Measurements from ENCODE around the gene ALDH1B1. TPM values are rescaled to one million over a fixed set of nuclear protein-coding genes. Genes with fewer than 3 reads are reported as not detected.

ALDH1B1 gene
- total RNA-seq, 4 donors from 2014 or later = 8.0 to 15.4 (median 11.0) TPM

DNA sequence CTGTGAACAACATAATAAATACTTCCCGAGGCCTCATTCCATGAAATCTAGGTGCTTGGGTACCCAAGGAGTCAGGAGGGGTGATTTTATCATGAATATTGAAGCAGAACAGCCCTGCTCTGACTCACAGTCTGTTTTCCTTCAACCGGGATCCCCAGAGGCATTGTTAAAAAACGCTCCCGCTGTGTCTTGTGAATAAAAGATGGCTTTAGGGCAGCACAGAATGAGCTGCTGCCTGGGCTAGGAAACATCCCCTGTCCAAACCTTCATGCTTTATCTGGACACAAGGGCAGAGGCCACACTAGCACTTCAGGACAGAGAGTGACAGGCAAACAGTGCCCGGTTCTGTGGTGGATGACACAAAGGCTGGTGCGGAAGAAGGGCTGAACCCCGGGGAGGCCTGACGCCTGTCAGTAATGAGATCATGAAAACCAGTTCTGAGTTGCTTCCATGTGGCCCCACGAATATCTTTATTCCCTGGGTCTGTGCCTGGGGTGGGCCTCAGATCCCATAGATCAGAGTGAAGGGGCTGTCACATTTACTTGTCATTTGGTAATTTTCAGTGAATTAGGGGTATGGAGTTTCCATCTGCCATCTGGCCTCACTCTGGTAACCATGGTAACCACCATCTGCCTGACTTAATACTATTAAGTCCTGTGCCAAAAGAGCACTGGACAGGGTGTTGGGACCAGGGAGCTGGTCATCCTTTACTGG, 29.2 kb downstream of the ALDH1B1 start:
- no peak for TF ChIP-seq CTCF (IDR thresholded peaks at IDR 0.05; ENCODE audit: low read depth)

GRCh38 chr9:38422555-38423260, 30.2 kb downstream of the ALDH1B1 start:
- no peak for TF ChIP-seq CTCF (IDR thresholded peaks at IDR 0.05; ENCODE audit: low read depth)

- no peak for TF ChIP-seq CTCF (IDR thresholded peaks at IDR 0.05; ENCODE audit: low read depth)
Measured at GRCh38 chr9:38423273-38423972, 30.9 kb downstream of the ALDH1B1 start.

GRCh38 chr9:38423973-38424843, 31.7 kb downstream of the ALDH1B1 start, which contains the start of gene IGFBPL1:
TSS of gene IGFBPL1 (minus strand) at chr9:38424454. CDS start at chr9:38424424, 30 bp downstream.
- TF ChIP-seq CTCF (IDR thresholded peaks at IDR 0.05; ENCODE audit: low read depth) = no peak

GRCh38 chr9:38424918-38425317, 32.4 kb downstream of the ALDH1B1 start:
- TF ChIP-seq CTCF (IDR thresholded peaks at IDR 0.05; ENCODE audit: low read depth) = no peak

DNA sequence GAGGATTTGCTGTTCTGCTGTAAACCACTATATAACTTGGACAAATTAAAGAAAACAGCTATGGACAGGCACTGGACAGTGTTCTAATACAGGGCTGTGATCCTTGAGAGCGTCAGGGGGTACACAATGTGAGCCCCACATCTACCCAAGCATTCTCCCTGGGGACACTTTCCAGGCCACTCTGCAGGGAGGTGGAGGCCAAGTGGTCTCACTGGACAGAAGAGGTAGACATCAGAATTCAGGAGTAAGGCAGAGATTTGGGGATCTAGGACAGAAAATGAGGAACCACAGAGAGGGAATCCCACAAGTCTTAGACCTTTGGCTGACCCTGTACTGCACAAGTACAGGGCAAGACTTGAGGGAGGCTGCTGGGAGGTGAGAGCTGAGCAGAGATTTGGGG, 35.6 kb downstream of the ALDH1B1 start:
- TF ChIP-seq CTCF (IDR thresholded peaks at IDR 0.05; ENCODE audit: low read depth) = no peak

Measured in subcutaneous adipose tissue (tissue), 4 donors.